Right lobe of liver (tissue), 4 donors: ENCODE measurements around the gene IMPDH2.

Experiments used
- POLR2A ChIP-seq: fragments of 450-650 bp; IDR thresholded peaks from one replicate; pipeline ENCODE4 v1.6.1; 2017; ENCODE audit warnings: antibody characterized with exemption, mild to moderate bottlenecking
- TF ChIP-seq, protein P1 (sequence below), 4 donors: fragments of 200-600 bp in 3 of 4; fragments of 450-650 bp in 1 of 4; IDR thresholded peaks; one replicate each; pipeline versions ENCODE4 v1.5.1 to v1.8.0; 2016 to 2022; ENCODE audit warnings: antibody characterized with exemption in 4 of 4, mild to moderate bottlenecking in 2 of 4
- donor health status: DM: no; HTN: no; CAD: no.
- donor health status: DM: no; HTN: no; CAD: no.
- donor health status: DM: no; HTN: yes; CAD: no.

GRCh38 chr3:48985831-48986376 is 43.3 kb downstream of the IMPDH2 start:
- TF ChIP-seq, protein P1, sequence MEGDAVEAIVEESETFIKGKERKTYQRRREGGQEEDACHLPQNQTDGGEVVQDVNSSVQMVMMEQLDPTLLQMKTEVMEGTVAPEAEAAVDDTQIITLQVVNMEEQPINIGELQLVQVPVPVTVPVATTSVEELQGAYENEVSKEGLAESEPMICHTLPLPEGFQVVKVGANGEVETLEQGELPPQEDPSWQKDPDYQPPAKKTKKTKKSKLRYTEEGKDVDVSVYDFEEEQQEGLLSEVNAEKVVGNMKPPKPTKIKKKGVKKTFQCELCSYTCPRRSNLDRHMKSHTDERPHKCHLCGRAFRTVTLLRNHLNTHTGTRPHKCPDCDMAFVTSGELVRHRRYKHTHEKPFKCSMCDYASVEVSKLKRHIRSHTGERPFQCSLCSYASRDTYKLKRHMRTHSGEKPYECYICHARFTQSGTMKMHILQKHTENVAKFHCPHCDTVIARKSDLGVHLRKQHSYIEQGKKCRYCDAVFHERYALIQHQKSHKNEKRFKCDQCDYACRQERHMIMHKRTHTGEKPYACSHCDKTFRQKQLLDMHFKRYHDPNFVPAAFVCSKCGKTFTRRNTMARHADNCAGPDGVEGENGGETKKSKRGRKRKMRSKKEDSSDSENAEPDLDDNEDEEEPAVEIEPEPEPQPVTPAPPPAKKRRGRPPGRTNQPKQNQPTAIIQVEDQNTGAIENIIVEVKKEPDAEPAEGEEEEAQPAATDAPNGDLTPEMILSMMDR (IDR thresholded peaks at IDR 0.05): no peak
- TF ChIP-seq POLR2A: no peak
